ENCODE measurements around the gene EBF4.

Gene EBF4

DNA sequence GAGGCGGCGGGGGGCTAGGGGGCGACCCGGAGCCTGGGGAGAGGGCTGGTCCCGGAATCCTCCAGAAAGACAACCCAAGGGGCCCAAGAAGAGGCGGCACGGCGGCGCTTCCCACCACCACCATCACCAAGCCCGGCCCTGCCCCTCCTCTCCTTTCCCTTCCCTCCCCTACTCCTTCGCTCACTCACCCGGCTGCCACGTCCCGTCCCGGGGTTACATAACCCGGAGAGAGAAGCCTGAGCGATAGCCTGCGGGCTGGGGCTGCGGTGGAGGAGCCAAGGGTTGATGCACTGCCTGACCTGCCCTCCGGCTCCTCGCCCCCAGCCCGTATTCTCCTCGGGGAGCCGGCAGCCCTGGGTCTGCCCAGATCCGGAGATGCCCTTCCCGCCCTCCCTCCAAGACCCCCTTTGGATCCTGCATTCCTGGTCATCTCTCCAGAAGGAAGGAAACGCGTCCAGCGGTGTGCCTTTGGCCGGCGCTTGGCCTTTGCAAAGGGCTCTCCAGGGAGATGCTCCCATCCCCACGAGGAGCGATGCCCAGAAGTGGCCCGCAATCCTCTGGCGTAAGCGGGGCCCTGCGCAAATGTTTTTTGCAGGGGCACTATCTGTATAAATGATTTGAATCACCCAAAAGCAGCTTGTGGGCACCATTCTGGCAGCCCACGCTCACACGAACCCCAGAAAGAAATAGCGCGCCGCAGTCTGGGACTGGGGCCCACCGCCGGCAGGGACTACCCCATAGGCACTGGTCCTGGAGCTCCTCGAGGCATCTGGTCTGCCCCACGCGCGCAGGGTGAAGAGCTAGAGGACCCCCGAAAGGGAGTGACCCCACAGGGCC is 112.5 kb downstream of the EBF4 start:
- TF ChIP-seq GATA2 (IDR thresholded peaks at IDR 0.05; ENCODE audit: low read depth, low read length) (no peak), GATA3 (IDR thresholded peaks at IDR 0.05; ENCODE audit: low read depth, low read length) (no peak)

DNA sequence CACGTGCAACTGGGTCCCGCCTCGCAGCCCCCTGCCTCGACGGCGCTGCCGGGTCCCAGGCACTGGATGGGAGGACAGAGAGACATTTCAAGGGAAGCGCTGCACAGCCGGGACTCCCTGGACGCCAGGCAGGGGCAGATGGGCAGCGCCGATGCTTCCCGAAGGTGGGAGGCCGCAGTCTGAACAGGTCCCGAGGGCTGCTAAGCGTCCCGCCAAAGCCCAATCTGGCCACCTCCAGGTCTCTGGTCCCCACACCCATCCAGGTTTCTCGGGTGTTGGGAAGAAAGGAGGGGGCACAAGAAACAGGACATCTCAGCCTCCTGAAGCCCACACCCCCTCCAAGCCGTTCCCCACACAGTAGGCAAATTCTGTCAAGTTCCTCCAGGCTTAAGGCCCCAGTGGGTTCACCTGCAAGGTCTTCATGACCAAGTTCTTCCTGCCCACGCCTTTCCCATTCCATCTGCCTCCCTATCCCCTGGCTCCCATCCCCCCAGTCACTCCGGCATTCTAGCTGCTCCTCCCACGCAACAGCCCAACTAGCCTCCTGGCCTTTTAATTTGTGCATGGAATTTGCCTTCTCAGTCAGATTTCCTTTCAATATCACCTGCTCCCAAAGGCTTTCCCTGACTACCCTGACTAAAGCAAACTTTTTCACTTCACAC is 113.2 kb downstream of the EBF4 start:
- TF ChIP-seq GATA3 (IDR thresholded peaks at IDR 0.05; ENCODE audit: low read depth, low read length) (no peak), GATA2 (IDR thresholded peaks at IDR 0.05; ENCODE audit: low read depth, low read length) (no peak)

DNA sequence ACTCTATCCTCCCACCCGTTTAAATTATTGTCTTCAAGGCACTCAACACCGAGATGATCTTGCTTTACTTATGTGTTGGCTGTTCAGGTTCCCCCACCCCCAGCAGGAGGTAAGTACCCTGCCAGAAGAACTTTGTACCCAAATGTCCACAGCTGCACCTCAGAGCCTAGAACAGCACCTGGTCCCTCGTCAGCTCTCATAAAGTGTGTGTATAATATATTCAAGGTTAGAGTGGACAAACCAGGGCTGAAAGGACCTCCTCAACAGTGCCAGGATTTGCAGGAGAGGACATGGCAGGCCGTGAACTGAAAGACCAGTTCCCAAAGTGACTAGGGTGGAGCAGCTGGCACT is 113.7 kb downstream of the EBF4 start:
- no peak for TF ChIP-seq GATA2 (IDR thresholded peaks at IDR 0.05; ENCODE audit: low read depth, low read length)
- no peak for TF ChIP-seq GATA3 (IDR thresholded peaks at IDR 0.05; ENCODE audit: low read depth, low read length)

- no peak for TF ChIP-seq GATA3 (IDR thresholded peaks at IDR 0.05; ENCODE audit: low read depth, low read length)
- TF ChIP-seq GATA2 (IDR thresholded peaks at IDR 0.05; ENCODE audit: low read depth, low read length), result no peak
Measured at GRCh38 chr20:2807019-2807418, 114.4 kb downstream of the EBF4 start.

- TF ChIP-seq GATA3 (IDR thresholded peaks at IDR 0.05; ENCODE audit: low read depth, low read length) (no peak), GATA2 (IDR thresholded peaks at IDR 0.05; ENCODE audit: low read depth, low read length) (no peak)
Measured at GRCh38 chr20:2809690-2810089, 117.1 kb downstream of the EBF4 start.

Measured in SH-SY5Y (cell line).